ENCODE data around the gene LRRC57.

LRRC57 gene

DNA sequence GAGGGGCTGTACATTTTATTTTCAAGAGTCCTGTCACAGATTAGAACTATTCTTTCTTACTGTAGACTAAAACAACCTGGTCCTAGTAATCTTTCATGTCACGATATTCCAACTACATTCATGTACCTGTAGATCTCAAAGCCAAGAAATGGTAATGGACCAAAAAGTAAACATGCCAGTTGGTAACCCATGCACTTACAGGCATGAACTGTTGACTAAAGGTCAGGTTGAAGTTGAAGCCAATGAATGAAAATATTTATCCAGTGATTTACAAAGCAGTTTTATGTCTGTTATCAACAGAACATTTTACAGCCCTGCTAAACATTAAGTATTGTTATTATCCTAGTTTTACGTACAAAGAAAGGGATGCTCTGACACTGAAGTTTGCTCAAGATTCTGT, 25.3 kb downstream of the LRRC57 start:
- no peak overlapping the region for H3K27ac ChIP-seq (replicated peaks; ENCODE audit: low read length)
- H3K9ac ChIP-seq (ENCODE audit: low read depth, low read length, poor library complexity) = no peak overlapping the region
- no CpG with 5 or more reads among the region's 2 CpGs for WGBS, 2 donors (ENCODE audit: extremely low coverage in 2 of 2, insufficient read length in 2 of 2, insufficient replicate concordance in 1 of 2)
- no peak overlapping the region for H2BK5ac ChIP-seq (ENCODE audit: low read length)
- no peak overlapping the region for H2BK120ac ChIP-seq (ENCODE audit: low read depth, low read length)
- no peak overlapping the region for H3K23ac ChIP-seq (ENCODE audit: low read depth, low read length, poor library complexity)
- H4K91ac ChIP-seq (ENCODE audit: low read depth, low read length, poor library complexity) = no peak overlapping the region
- H2AK5ac ChIP-seq (ENCODE audit: low read depth, low read length) = no peak overlapping the region
- peaks cover 0 to 68% of the 10 kb centered on the region in 2 donors for H3K36me3 ChIP-seq (replicated peaks in 1 of 2; ENCODE audit: control insufficient read depth in 2 of 2, insufficient read depth in 2 of 2, low read length in 2 of 2)
- no peak overlapping the region for H3K4me2 ChIP-seq (ENCODE audit: insufficient read depth, low read length, poor library complexity, severe bottlenecking)
- H3K27me3 ChIP-seq (ENCODE audit: control insufficient read depth in 3 of 3, insufficient read depth in 3 of 3, low read depth in 1 of 3, low read length in 3 of 3) = no peaks in the 10 kb centered on the region
- no peak overlapping the region for H2BK12ac ChIP-seq (ENCODE audit: low read length)
- no peak overlapping the region for H3K4me3 ChIP-seq (ENCODE audit: low read length in 2 of 2)
- H3K9me3 ChIP-seq (replicated peaks in 1 of 2; ENCODE audit: control insufficient read depth in 2 of 2, insufficient read depth in 1 of 2, low read depth in 1 of 2, low read length in 2 of 2) = peaks cover 0 to 4% of the 10 kb centered on the region in 2 donors
- no peaks in the 10 kb centered on the region for H3K4me1 ChIP-seq (ENCODE audit: control insufficient read depth in 2 of 2, insufficient read depth in 1 of 2, low read depth in 1 of 2, low read length in 2 of 2)
- H3K14ac ChIP-seq (ENCODE audit: low read length) = no peak overlapping the region
- no peak for DNase-seq (ENCODE audit: low spot score)
- H3K4ac ChIP-seq (ENCODE audit: low read length) = no peak overlapping the region
- H3K18ac ChIP-seq (ENCODE audit: low read length) = no peak overlapping the region
- no peak overlapping the region for H4K8ac ChIP-seq (ENCODE audit: low read depth, low read length)
- no peak overlapping the region for H2BK15ac ChIP-seq (ENCODE audit: low read length)
- H2AFZ ChIP-seq (ENCODE audit: low read length) = no peak overlapping the region
- no peaks in the 10 kb centered on the region for H3K79me1 ChIP-seq (ENCODE audit: low read depth, low read length)

- Histone ChIP-seq H2BK120ac (ENCODE audit: low read depth, low read length) (no peak overlapping the region), H3K4me2 (ENCODE audit: insufficient read depth, low read length, poor library complexity, severe bottlenecking) (no peak overlapping the region), H2AFZ (ENCODE audit: low read length) (no peak overlapping the region), H4K8ac (ENCODE audit: low read depth, low read length) (no peak overlapping the region), H3K14ac (ENCODE audit: low read length) (no peak overlapping the region), H3K18ac (ENCODE audit: low read length) (no peak overlapping the region), H3K23ac (ENCODE audit: low read depth, low read length, poor library complexity) (no peak overlapping the region), H3K79me1 (ENCODE audit: low read depth, low read length) (no peaks in the 10 kb centered on the region), H3K4me3 (ENCODE audit: low read length in 2 of 2) (no peak overlapping the region), H3K27ac (replicated peaks; ENCODE audit: low read length) (no peak overlapping the region), H3K36me3 (replicated peaks in 1 of 2; ENCODE audit: control insufficient read depth in 2 of 2, insufficient read depth in 2 of 2, low read length in 2 of 2) (peaks cover 7 to 60% of the 10 kb centered on the region in 2 donors), H2BK5ac (ENCODE audit: low read length) (no peak overlapping the region), H2BK15ac (ENCODE audit: low read length) (no peak overlapping the region), H3K9ac (ENCODE audit: low read depth, low read length, poor library complexity) (no peak overlapping the region), H2BK12ac (ENCODE audit: low read length) (no peak overlapping the region), H4K91ac (ENCODE audit: low read depth, low read length, poor library complexity) (no peak overlapping the region), H3K9me3 (replicated peaks in 1 of 2; ENCODE audit: control insufficient read depth in 2 of 2, insufficient read depth in 1 of 2, low read depth in 1 of 2, low read length in 2 of 2) (no peaks in the 10 kb centered on the region), H2AK5ac (ENCODE audit: low read depth, low read length) (no peak overlapping the region), H3K27me3 (ENCODE audit: control insufficient read depth in 3 of 3, insufficient read depth in 3 of 3, low read depth in 1 of 3, low read length in 3 of 3) (no peaks in the 10 kb centered on the region), H3K4ac (ENCODE audit: low read length) (no peak overlapping the region), H3K4me1 (ENCODE audit: control insufficient read depth in 2 of 2, insufficient read depth in 1 of 2, low read depth in 1 of 2, low read length in 2 of 2) (no peaks in the 10 kb centered on the region)
- no CpG with 5 or more reads among the region's 4 CpGs for WGBS, 2 donors (ENCODE audit: extremely low coverage in 2 of 2, insufficient read length in 2 of 2, insufficient replicate concordance in 1 of 2)
- DNase-seq (ENCODE audit: low spot score) = no peak
Measured at GRCh38 chr15:42511007-42511391, 37.6 kb downstream of the LRRC57 start.

DNA sequence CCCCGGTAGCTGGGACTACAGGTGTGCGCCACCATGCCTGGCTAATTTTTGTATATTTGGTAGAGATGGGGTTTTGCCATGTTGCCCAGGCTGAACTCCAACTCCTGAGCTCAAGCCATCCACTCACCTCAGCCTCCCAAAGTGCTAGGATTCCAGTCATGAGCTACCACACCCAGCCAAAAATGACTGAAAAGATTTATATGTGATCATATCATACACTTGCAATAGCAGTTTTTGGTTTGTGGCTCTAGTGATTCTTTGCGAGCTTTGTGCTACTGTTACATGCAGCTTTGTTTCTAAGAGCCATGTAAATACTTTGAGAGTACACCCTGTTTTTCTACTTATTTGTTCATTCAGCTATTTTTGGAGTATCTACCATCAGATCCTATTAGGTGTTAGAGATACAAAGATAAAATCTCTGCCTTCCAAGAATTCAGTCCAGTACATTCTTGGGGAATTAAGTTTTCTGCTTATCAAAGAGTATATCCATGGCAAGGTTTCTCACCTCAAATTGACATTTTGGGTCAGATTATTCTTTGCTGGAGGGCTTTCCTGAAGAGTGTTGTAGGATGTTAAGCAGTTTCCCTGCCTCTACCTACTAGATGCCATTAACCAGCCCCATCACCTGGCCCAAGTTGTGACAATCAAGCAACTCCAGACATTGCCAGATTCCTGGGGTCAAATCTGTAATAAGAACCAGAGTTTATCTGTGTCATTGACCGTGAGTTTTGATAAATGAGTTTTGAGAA, 38.2 kb downstream of the LRRC57 start:
- Histone ChIP-seq H3K4me3 (ENCODE audit: low read length in 2 of 2) (no peak overlapping the region), H2BK15ac (ENCODE audit: low read length) (no peak overlapping the region), H3K9ac (ENCODE audit: low read depth, low read length, poor library complexity) (no peak overlapping the region), H3K14ac (ENCODE audit: low read length) (no peak overlapping the region), H3K4ac (ENCODE audit: low read length) (no peak overlapping the region), H2AK5ac (ENCODE audit: low read depth, low read length) (no peak overlapping the region), H3K79me1 (ENCODE audit: low read depth, low read length) (no peaks in the 10 kb centered on the region), H2BK120ac (ENCODE audit: low read depth, low read length) (no peak overlapping the region), H2AFZ (ENCODE audit: low read length) (no peak overlapping the region), H3K4me2 (ENCODE audit: insufficient read depth, low read length, poor library complexity, severe bottlenecking) (no peak overlapping the region), H3K36me3 (replicated peaks in 1 of 2; ENCODE audit: control insufficient read depth in 2 of 2, insufficient read depth in 2 of 2, low read length in 2 of 2) (peaks cover 4 to 55% of the 10 kb centered on the region in 2 donors), H2BK12ac (ENCODE audit: low read length) (no peak overlapping the region), H3K23ac (ENCODE audit: low read depth, low read length, poor library complexity) (no peak overlapping the region), H3K9me3 (replicated peaks in 1 of 2; ENCODE audit: control insufficient read depth in 2 of 2, insufficient read depth in 1 of 2, low read depth in 1 of 2, low read length in 2 of 2) (no peaks in the 10 kb centered on the region), H3K27ac (replicated peaks; ENCODE audit: low read length) (no peak overlapping the region), H4K91ac (ENCODE audit: low read depth, low read length, poor library complexity) (no peak overlapping the region), H3K18ac (ENCODE audit: low read length) (no peak overlapping the region), H3K27me3 (ENCODE audit: control insufficient read depth in 3 of 3, insufficient read depth in 3 of 3, low read depth in 1 of 3, low read length in 3 of 3) (no peaks in the 10 kb centered on the region), H3K4me1 (ENCODE audit: control insufficient read depth in 2 of 2, insufficient read depth in 1 of 2, low read depth in 1 of 2, low read length in 2 of 2) (no peaks in the 10 kb centered on the region), H4K8ac (ENCODE audit: low read depth, low read length) (no peak overlapping the region), H2BK5ac (ENCODE audit: low read length) (no peak overlapping the region)
- WGBS, 2 donors (ENCODE audit: extremely low coverage in 2 of 2, insufficient read length in 2 of 2, insufficient replicate concordance in 1 of 2) = no CpG with 5 or more reads among the region's 4 CpGs
- DNase-seq (ENCODE audit: low spot score) = no peak

DNA sequence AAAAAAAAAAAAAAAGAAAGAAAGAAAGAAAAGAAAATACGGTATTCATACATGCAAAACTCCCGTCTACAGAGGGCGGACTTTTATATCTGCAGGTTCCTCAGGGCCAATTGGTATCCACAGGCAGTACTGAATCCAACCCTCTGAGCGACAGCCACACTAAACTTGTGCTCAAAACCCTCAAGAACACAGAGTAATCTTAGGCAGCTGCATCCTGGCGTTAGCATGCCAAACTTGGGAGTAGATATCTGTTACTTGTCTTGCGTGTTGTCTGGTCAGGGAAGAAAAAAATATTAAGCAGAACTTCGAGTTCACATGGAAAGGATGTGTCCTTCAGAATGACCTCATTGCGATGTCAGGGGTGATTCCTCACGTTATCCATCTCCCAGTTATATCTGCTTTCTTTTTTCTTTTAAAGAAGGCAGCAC, 40.3 kb downstream of the LRRC57 start:
- H2BK120ac ChIP-seq (ENCODE audit: low read depth, low read length) = no peak overlapping the region
- H3K9me3 ChIP-seq (replicated peaks in 1 of 2; ENCODE audit: control insufficient read depth in 2 of 2, insufficient read depth in 1 of 2, low read depth in 1 of 2, low read length in 2 of 2) = no peaks in the 10 kb centered on the region
- no peak overlapping the region for H3K23ac ChIP-seq (ENCODE audit: low read depth, low read length, poor library complexity)
- no peak overlapping the region for H3K4me3 ChIP-seq (ENCODE audit: low read length in 2 of 2)
- no peak overlapping the region for H3K4me2 ChIP-seq (ENCODE audit: insufficient read depth, low read length, poor library complexity, severe bottlenecking)
- no peak overlapping the region for H3K4ac ChIP-seq (ENCODE audit: low read length)
- no peak overlapping the region for H2BK5ac ChIP-seq (ENCODE audit: low read length)
- H3K27ac ChIP-seq (replicated peaks; ENCODE audit: low read length) = no peak overlapping the region
- no peak for DNase-seq (ENCODE audit: low spot score)
- H3K4me1 ChIP-seq (ENCODE audit: control insufficient read depth in 2 of 2, insufficient read depth in 1 of 2, low read depth in 1 of 2, low read length in 2 of 2) = no peaks in the 10 kb centered on the region
- H3K79me1 ChIP-seq (ENCODE audit: low read depth, low read length) = no peaks in the 10 kb centered on the region
- H2AK5ac ChIP-seq (ENCODE audit: low read depth, low read length) = no peak overlapping the region
- H3K9ac ChIP-seq (ENCODE audit: low read depth, low read length, poor library complexity) = no peak overlapping the region
- H2BK15ac ChIP-seq (ENCODE audit: low read length) = no peak overlapping the region
- no peak overlapping the region for H2AFZ ChIP-seq (ENCODE audit: low read length)
- peaks cover 0 to 41% of the 10 kb centered on the region in 2 donors for H3K36me3 ChIP-seq (replicated peaks in 1 of 2; ENCODE audit: control insufficient read depth in 2 of 2, insufficient read depth in 2 of 2, low read length in 2 of 2)
- H4K91ac ChIP-seq (ENCODE audit: low read depth, low read length, poor library complexity) = no peak overlapping the region
- no peak overlapping the region for H3K18ac ChIP-seq (ENCODE audit: low read length)
- H3K27me3 ChIP-seq (ENCODE audit: control insufficient read depth in 3 of 3, insufficient read depth in 3 of 3, low read depth in 1 of 3, low read length in 3 of 3) = no peaks in the 10 kb centered on the region
- H4K8ac ChIP-seq (ENCODE audit: low read depth, low read length) = no peak overlapping the region
- H3K14ac ChIP-seq (ENCODE audit: low read length) = no peak overlapping the region
- no peak overlapping the region for H2BK12ac ChIP-seq (ENCODE audit: low read length)
- no CpG with 5 or more reads among the region's 9 CpGs for WGBS, 2 donors (ENCODE audit: extremely low coverage in 2 of 2, insufficient read length in 2 of 2, insufficient replicate concordance in 1 of 2)

All from neuronal stem cell (in vitro differentiated cells).